ENCODE data around the gene THAP9.

THAP9 gene

GRCh38 chr4:82885410-82885809, 15.1 kb upstream of the THAP9 start:
- Histone ChIP-seq H2BK120ac (ENCODE audit: low read depth, low read length) (no peak overlapping the region), H3K18ac (ENCODE audit: low read depth in 1 of 2, low read length in 2 of 2) (no peak overlapping the region), H3K4ac (ENCODE audit: low read depth in 1 of 2, low read length in 2 of 2) (no peak overlapping the region), H4K91ac (ENCODE audit: low read length) (no peak overlapping the region), H3K23ac (ENCODE audit: low read length in 2 of 2) (no peak overlapping the region), H3K79me1 (replicated peaks; ENCODE audit: low read length, poor library complexity, severe bottlenecking) (no peaks in the 10 kb centered on the region), H2AK5ac (ENCODE audit: low read length, severe bottlenecking) (no peak overlapping the region), H3K9ac (ENCODE audit: low read length) (peak overlapping the region; percentile 94), H4K8ac (ENCODE audit: low read length) (no peak overlapping the region), H2BK5ac (ENCODE audit: low read depth, low read length, poor library complexity, severe bottlenecking) (no peak overlapping the region), H2AFZ (ENCODE audit: low read depth, low read length) (no peak overlapping the region), H3K27me3 (ENCODE audit: control insufficient read depth in 1 of 2, insufficient read depth in 1 of 2, low read length in 2 of 2) (no peaks in the 10 kb centered on the region), H3K4me2 (ENCODE audit: low read length, poor library complexity, severe bottlenecking) (no peak overlapping the region), H3K14ac (ENCODE audit: low read length in 2 of 2) (no peak overlapping the region), H2BK12ac (ENCODE audit: low read length in 2 of 2) (no peak overlapping the region), H3K9me3 (ENCODE audit: control insufficient read depth, low read length) (no peaks in the 10 kb centered on the region), H3K4me1 (ENCODE audit: control insufficient read depth, insufficient read depth, low read depth, low read length) (peaks cover 1% of the 10 kb centered on the region), H3K36me3 (ENCODE audit: control insufficient read depth in 1 of 2, insufficient read depth in 2 of 2, low read depth in 1 of 2, low read length in 2 of 2) (peaks cover 11 to 26% of the 10 kb centered on the region in 2 experiments), H3K4me3 (ENCODE audit: insufficient read depth in 1 of 2, low read depth in 1 of 2, low read length in 2 of 2) (peak overlapping the region in 1 of 2 experiments; percentile 63), H2BK15ac (ENCODE audit: low read depth, poor library complexity, severe bottlenecking) (no peak overlapping the region), H3K27ac (ENCODE audit: low read length, poor library complexity, severe bottlenecking) (no peak overlapping the region)
- DNase-seq = no peak

- Histone ChIP-seq H3K4ac (ENCODE audit: low read depth in 1 of 2, low read length in 2 of 2) (no peak overlapping the region), H3K4me2 (ENCODE audit: low read length, poor library complexity, severe bottlenecking) (no peak overlapping the region), H3K27me3 (ENCODE audit: control insufficient read depth in 1 of 2, insufficient read depth in 1 of 2, low read length in 2 of 2) (no peaks in the 10 kb centered on the region), H3K36me3 (ENCODE audit: control insufficient read depth in 1 of 2, insufficient read depth in 2 of 2, low read depth in 1 of 2, low read length in 2 of 2) (peaks cover 9 to 16% of the 10 kb centered on the region in 2 experiments), H3K14ac (ENCODE audit: low read length in 2 of 2) (no peak overlapping the region), H3K9ac (ENCODE audit: low read length) (peak overlapping the region; percentile 94), H4K8ac (ENCODE audit: low read length) (no peak overlapping the region), H2BK15ac (ENCODE audit: low read depth, poor library complexity, severe bottlenecking) (no peak overlapping the region), H2BK120ac (ENCODE audit: low read depth, low read length) (no peak overlapping the region), H3K79me1 (replicated peaks; ENCODE audit: low read length, poor library complexity, severe bottlenecking) (no peaks in the 10 kb centered on the region), H3K27ac (ENCODE audit: low read length, poor library complexity, severe bottlenecking) (no peak overlapping the region), H2BK5ac (ENCODE audit: low read depth, low read length, poor library complexity, severe bottlenecking) (no peak overlapping the region), H3K18ac (ENCODE audit: low read depth in 1 of 2, low read length in 2 of 2) (no peak overlapping the region), H3K23ac (ENCODE audit: low read length in 2 of 2) (no peak overlapping the region), H4K91ac (ENCODE audit: low read length) (no peak overlapping the region), H2AK5ac (ENCODE audit: low read length, severe bottlenecking) (no peak overlapping the region), H3K4me3 (ENCODE audit: insufficient read depth in 1 of 2, low read depth in 1 of 2, low read length in 2 of 2) (peak overlapping the region in 1 of 2 experiments; percentile 63), H3K9me3 (ENCODE audit: control insufficient read depth, low read length) (no peaks in the 10 kb centered on the region), H2BK12ac (ENCODE audit: low read length in 2 of 2) (no peak overlapping the region), H2AFZ (ENCODE audit: low read depth, low read length) (no peak overlapping the region), H3K4me1 (ENCODE audit: control insufficient read depth, insufficient read depth, low read depth, low read length) (peaks cover 1% of the 10 kb centered on the region)
- 100% methylated on average over 3 of the region's 5 CpGs for whole genome bisulfite sequencing
- no peak for DNase-seq
Measured at GRCh38 chr4:82886147-82886942, 14.2 kb upstream of the THAP9 start.

- no peak overlapping the region for H2BK120ac ChIP-seq (ENCODE audit: low read depth, low read length)
- peak overlapping the region in 1 of 2 experiments; percentile 94 for H3K4me3 ChIP-seq (ENCODE audit: insufficient read depth in 1 of 2, low read depth in 1 of 2, low read length in 2 of 2)
- H3K79me1 ChIP-seq (replicated peaks; ENCODE audit: low read length, poor library complexity, severe bottlenecking) = peaks cover 3% of the 10 kb centered on the region
- no peak overlapping the region for H2AK5ac ChIP-seq (ENCODE audit: low read length, severe bottlenecking)
- 66% methylated on average over 5 of the region's 6 CpGs for WGBS
- H3K4me2 ChIP-seq (ENCODE audit: low read length, poor library complexity, severe bottlenecking) = peak overlapping the region; percentile 50
- no peak overlapping the region for H3K23ac ChIP-seq (ENCODE audit: low read length in 2 of 2)
- H3K4ac ChIP-seq (ENCODE audit: low read depth in 1 of 2, low read length in 2 of 2) = no peak overlapping the region
- H2BK5ac ChIP-seq (ENCODE audit: low read depth, low read length, poor library complexity, severe bottlenecking) = no peak overlapping the region
- H3K9me3 ChIP-seq (ENCODE audit: control insufficient read depth, low read length) = no peaks in the 10 kb centered on the region
- H3K36me3 ChIP-seq (ENCODE audit: control insufficient read depth in 1 of 2, insufficient read depth in 2 of 2, low read depth in 1 of 2, low read length in 2 of 2) = peaks cover 6 to 15% of the 10 kb centered on the region in 2 experiments
- DNase-seq = no peak
- no peak overlapping the region for H2BK15ac ChIP-seq (ENCODE audit: low read depth, poor library complexity, severe bottlenecking)
- H4K91ac ChIP-seq (ENCODE audit: low read length) = no peak overlapping the region
- no peak overlapping the region for H2AFZ ChIP-seq (ENCODE audit: low read depth, low read length)
- no peak overlapping the region for H4K8ac ChIP-seq (ENCODE audit: low read length)
- H3K18ac ChIP-seq (ENCODE audit: low read depth in 1 of 2, low read length in 2 of 2) = no peak overlapping the region
- no peak overlapping the region for H3K27ac ChIP-seq (ENCODE audit: low read length, poor library complexity, severe bottlenecking)
- H3K4me1 ChIP-seq (ENCODE audit: control insufficient read depth, insufficient read depth, low read depth, low read length) = peaks cover 1% of the 10 kb centered on the region
- H3K27me3 ChIP-seq (ENCODE audit: control insufficient read depth in 1 of 2, insufficient read depth in 1 of 2, low read length in 2 of 2) = no peaks in the 10 kb centered on the region
- no peak overlapping the region for H2BK12ac ChIP-seq (ENCODE audit: low read length in 2 of 2)
- H3K9ac ChIP-seq (ENCODE audit: low read length) = peak overlapping the region; percentile 100
- H3K14ac ChIP-seq (ENCODE audit: low read length in 2 of 2) = no peak overlapping the region
Measured at GRCh38 chr4:82889287-82889686, 11.2 kb upstream of the THAP9 start.

GRCh38 chr4:82890528-82890900, 10.0 kb upstream of the THAP9 start:
- peak overlapping the region; percentile 76 for H4K8ac ChIP-seq (ENCODE audit: low read length)
- H3K4ac ChIP-seq (ENCODE audit: low read depth in 1 of 2, low read length in 2 of 2) = peak overlapping the region; percentile 99 to 100
- peak overlapping the region; percentile 91 for H2BK15ac ChIP-seq (ENCODE audit: low read depth, poor library complexity, severe bottlenecking)
- H2AFZ ChIP-seq (ENCODE audit: low read depth, low read length) = no peak overlapping the region
- no peak overlapping the region for H3K4me2 ChIP-seq (ENCODE audit: low read length, poor library complexity, severe bottlenecking)
- H3K79me1 ChIP-seq (replicated peaks; ENCODE audit: low read length, poor library complexity, severe bottlenecking) = peaks cover 5% of the 10 kb centered on the region
- WGBS = under 1% methylated on average over 16 of the region's 16 CpGs
- peak overlapping the region; percentile 97 for H2AK5ac ChIP-seq (ENCODE audit: low read length, severe bottlenecking)
- no peak for DNase-seq
- H2BK12ac ChIP-seq (ENCODE audit: low read length in 2 of 2) = no peak overlapping the region
- H2BK120ac ChIP-seq (ENCODE audit: low read depth, low read length) = peak overlapping the region; percentile 65
- peak overlapping the region in 1 of 2 experiments; percentile 23 for H3K23ac ChIP-seq (ENCODE audit: low read length in 2 of 2)
- H4K91ac ChIP-seq (ENCODE audit: low read length) = peak overlapping the region; percentile 81
- H2BK5ac ChIP-seq (ENCODE audit: low read depth, low read length, poor library complexity, severe bottlenecking) = peak overlapping the region; percentile 84
- no peaks in the 10 kb centered on the region for H3K9me3 ChIP-seq (ENCODE audit: control insufficient read depth, low read length)
- H3K27ac ChIP-seq (ENCODE audit: low read length, poor library complexity, severe bottlenecking) = peak overlapping the region; percentile 91
- H3K18ac ChIP-seq (ENCODE audit: low read depth in 1 of 2, low read length in 2 of 2) = peak overlapping the region; percentile 85 to 97
- H3K27me3 ChIP-seq (ENCODE audit: control insufficient read depth in 1 of 2, insufficient read depth in 1 of 2, low read length in 2 of 2) = no peaks in the 10 kb centered on the region
- peaks cover 1% of the 10 kb centered on the region for H3K4me1 ChIP-seq (ENCODE audit: control insufficient read depth, insufficient read depth, low read depth, low read length)
- peaks cover 9 to 25% of the 10 kb centered on the region in 2 experiments for H3K36me3 ChIP-seq (ENCODE audit: control insufficient read depth in 1 of 2, insufficient read depth in 2 of 2, low read depth in 1 of 2, low read length in 2 of 2)
- peak overlapping the region in 1 of 2 experiments; percentile 89 for H3K14ac ChIP-seq (ENCODE audit: low read length in 2 of 2)
- H3K4me3 ChIP-seq (ENCODE audit: insufficient read depth in 1 of 2, low read depth in 1 of 2, low read length in 2 of 2) = peak overlapping the region; percentile 78 to 94
- H3K9ac ChIP-seq (ENCODE audit: low read length) = peak overlapping the region; percentile 100
